ENCODE measurements around the gene TOP1.

TOP1 gene

GRCh38 chr20:41086402-41087324 is 58.0 kb downstream of the TOP1 start:
- no peak for DNase-seq (ENCODE audit: extremely low spot score)
- no peak for TF ChIP-seq CTCF (IDR thresholded peaks at IDR 0.05; ENCODE audit: control extremely low read depth, extremely low read depth, low read depth, missing control alignments)
- POLR2A ChIA-PET = no interaction called here
- CTCF ChIA-PET = interaction anchor here (1.0 to 3.0 kb wide), 9 partner anchors 9 to 124 kb away, joined by 3 to 16 read pairs (median 4); no protein-coding TSS in a partner anchor

GRCh38 chr20:41087325-41087685 is 58.7 kb downstream of the TOP1 start:
- POLR2A ChIA-PET = no interaction called here
- CTCF ChIA-PET = interaction anchor here (1.0 to 3.0 kb wide), 10 partner anchors 8 to 125 kb away, joined by 3 to 16 read pairs (median 4); no protein-coding TSS in a partner anchor
- TF ChIP-seq CTCF (IDR thresholded peaks at IDR 0.05; ENCODE audit: control extremely low read depth, extremely low read depth, low read depth, missing control alignments) = no peak
- DNase-seq (ENCODE audit: extremely low spot score) = no peak

- POLR2A ChIA-PET = no interaction called here
- no peak for TF ChIP-seq CTCF (IDR thresholded peaks at IDR 0.05; ENCODE audit: control extremely low read depth, extremely low read depth, low read depth, missing control alignments)
- CTCF ChIA-PET = interaction anchor here (1.0 to 1.8 kb wide), 6 partner anchors 46 to 125 kb away, joined by 3 to 5 read pairs (median 3); no protein-coding TSS in a partner anchor
- no peak for DNase-seq (ENCODE audit: extremely low spot score)
Observed at GRCh38 chr20:41087777-41088176, 59.2 kb downstream of the TOP1 start.

- CTCF ChIA-PET = interaction anchor here (0.9 to 1.4 kb wide), 3 partner anchors 15 to 126 kb away, joined by 3 to 4 read pairs (median 3); no protein-coding TSS in a partner anchor
- TF ChIP-seq CTCF (IDR thresholded peaks at IDR 0.05; ENCODE audit: control extremely low read depth, extremely low read depth, low read depth, missing control alignments) = no peak
- POLR2A ChIA-PET = no interaction called here
- no peak for DNase-seq (ENCODE audit: extremely low spot score)
Observed at GRCh38 chr20:41089555-41089954, 60.9 kb downstream of the TOP1 start.

- ChIA-PET CTCF (interaction anchor here (0.9 to 3.5 kb wide), 8 partner anchors 9 to 128 kb away, joined by 3 to 16 read pairs (median 4); no protein-coding TSS in a partner anchor), POLR2A (no interaction called here)
- no peak for DNase-seq (ENCODE audit: extremely low spot score)
- TF ChIP-seq CTCF (IDR thresholded peaks at IDR 0.05; ENCODE audit: control extremely low read depth, extremely low read depth, low read depth, missing control alignments) = no peak
Observed at GRCh38 chr20:41091927-41092326, 63.3 kb downstream of the TOP1 start.

GRCh38 chr20:41094353-41095055 is 65.9 kb downstream of the TOP1 start:
- ChIA-PET POLR2A (no interaction called here), CTCF (interaction anchor here (0.8 to 5.4 kb wide), 39 partner anchors 8 to 334 kb away, joined by 3 to 63 read pairs (median 5); no protein-coding TSS in a partner anchor)
- no peak for DNase-seq (ENCODE audit: extremely low spot score)
- no peak for TF ChIP-seq CTCF (IDR thresholded peaks at IDR 0.05; ENCODE audit: control extremely low read depth, extremely low read depth, low read depth, missing control alignments)
